ENCODE data around the gene MTERF1. TPM values are rescaled to one million over a fixed set of nuclear protein-coding genes. Genes with fewer than 3 reads are reported as not detected.
"Not testable (repeated sequence)": the region's sequence is repeated elsewhere in the genome, so short reads cannot be mapped to it uniquely, and the experiment has no call there.

The MTERF1 gene
- total RNA-seq, 6 experiments from 2014 or later = 7.4 to 10.2 (median 9.2) TPM

DNA sequence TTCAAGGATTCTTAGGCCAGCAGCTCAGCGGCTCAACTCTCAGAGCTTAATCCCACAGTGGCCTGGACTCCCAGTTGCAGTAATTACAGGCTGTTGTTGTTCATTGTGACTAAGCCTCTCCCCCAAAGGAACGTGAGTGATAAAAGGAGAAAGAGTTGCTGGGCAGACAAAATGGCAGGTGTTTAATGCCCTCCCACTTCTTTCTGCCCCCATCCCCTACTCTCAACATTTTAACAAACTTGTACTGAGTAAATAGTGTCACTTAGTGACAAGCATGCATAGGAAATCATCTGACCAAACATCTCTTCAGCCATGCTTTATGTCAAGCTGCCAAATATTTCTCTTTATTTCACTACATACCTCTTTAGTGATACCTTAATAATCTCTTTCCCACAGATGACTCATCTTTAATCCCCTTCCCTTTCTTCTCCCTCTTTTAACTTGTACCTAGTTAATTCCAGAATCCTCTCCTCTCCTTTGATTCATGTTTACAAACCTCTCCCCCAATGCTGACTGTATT lies 12.4 kb upstream of the MTERF1 start:
- Mint-ChIP-seq H3K4me3 (no peak overlapping the region), H3K4me1 (ENCODE audit: low read depth) (peaks cover 31% of the 10 kb centered on the region), H3K9me3 (peaks cover 7% of the 10 kb centered on the region; the same call in 1 of the 2 replicates), H3K27me3 (ENCODE audit: insufficient read depth) (peaks cover under 1% of the 10 kb centered on the region; the same call in 1 of the 2 replicates), H3K36me3 (ENCODE audit: low read depth) (no peaks in the 10 kb centered on the region), H3K27ac (peak overlapping the region; percentile 68; the same call in 1 of the 2 replicates)
- TF ChIP-seq, protein P1, sequence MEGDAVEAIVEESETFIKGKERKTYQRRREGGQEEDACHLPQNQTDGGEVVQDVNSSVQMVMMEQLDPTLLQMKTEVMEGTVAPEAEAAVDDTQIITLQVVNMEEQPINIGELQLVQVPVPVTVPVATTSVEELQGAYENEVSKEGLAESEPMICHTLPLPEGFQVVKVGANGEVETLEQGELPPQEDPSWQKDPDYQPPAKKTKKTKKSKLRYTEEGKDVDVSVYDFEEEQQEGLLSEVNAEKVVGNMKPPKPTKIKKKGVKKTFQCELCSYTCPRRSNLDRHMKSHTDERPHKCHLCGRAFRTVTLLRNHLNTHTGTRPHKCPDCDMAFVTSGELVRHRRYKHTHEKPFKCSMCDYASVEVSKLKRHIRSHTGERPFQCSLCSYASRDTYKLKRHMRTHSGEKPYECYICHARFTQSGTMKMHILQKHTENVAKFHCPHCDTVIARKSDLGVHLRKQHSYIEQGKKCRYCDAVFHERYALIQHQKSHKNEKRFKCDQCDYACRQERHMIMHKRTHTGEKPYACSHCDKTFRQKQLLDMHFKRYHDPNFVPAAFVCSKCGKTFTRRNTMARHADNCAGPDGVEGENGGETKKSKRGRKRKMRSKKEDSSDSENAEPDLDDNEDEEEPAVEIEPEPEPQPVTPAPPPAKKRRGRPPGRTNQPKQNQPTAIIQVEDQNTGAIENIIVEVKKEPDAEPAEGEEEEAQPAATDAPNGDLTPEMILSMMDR (IDR thresholded peaks at IDR 0.05) = no peak
- peak; percentile 65 for DNase-seq

DNA sequence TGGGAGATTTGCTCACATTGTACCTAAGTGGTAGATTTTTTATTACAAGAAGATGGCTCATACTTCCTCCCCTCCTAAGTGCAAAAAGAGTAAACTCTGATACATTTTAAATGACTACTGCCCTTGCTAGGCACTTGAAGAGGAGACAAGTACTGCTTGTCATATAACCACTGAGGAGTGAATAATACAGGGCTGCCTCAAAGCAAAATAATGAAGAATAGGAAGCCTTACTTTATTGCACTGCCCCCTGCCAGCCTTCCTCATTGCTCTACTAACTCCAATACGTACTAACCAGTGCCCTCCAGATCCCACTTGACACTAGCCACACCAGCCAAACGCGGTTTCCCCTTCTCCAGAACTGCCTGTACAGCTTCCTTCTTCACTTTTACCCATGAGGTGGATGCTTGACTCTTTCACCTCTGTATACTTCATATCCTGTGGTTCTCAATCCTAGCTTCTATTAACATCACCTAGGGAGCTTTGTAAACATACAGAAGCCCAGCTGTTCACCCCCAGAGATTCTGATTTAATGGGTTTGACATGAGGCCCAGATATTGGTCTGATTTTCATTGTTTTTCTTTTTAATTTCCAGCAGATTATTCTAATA lies 11.7 kb upstream of the MTERF1 start:
- TF ChIP-seq, protein P1 (IDR thresholded peaks at IDR 0.05) = no peak
- no peaks in the 10 kb centered on the region; the same call in 1 of the 2 replicates for H3K27me3 Mint-ChIP-seq (ENCODE audit: insufficient read depth)
- peak overlapping the region; percentile 68; the same call in 1 of the 2 replicates for H3K27ac Mint-ChIP-seq
- peaks cover 31% of the 10 kb centered on the region for H3K4me1 Mint-ChIP-seq (ENCODE audit: low read depth)
- H3K4me3 Mint-ChIP-seq = no peak overlapping the region
- H3K36me3 Mint-ChIP-seq (ENCODE audit: low read depth) = no peaks in the 10 kb centered on the region
- peaks cover 8% of the 10 kb centered on the region for H3K9me3 Mint-ChIP-seq
- DNase-seq = no peak

DNA sequence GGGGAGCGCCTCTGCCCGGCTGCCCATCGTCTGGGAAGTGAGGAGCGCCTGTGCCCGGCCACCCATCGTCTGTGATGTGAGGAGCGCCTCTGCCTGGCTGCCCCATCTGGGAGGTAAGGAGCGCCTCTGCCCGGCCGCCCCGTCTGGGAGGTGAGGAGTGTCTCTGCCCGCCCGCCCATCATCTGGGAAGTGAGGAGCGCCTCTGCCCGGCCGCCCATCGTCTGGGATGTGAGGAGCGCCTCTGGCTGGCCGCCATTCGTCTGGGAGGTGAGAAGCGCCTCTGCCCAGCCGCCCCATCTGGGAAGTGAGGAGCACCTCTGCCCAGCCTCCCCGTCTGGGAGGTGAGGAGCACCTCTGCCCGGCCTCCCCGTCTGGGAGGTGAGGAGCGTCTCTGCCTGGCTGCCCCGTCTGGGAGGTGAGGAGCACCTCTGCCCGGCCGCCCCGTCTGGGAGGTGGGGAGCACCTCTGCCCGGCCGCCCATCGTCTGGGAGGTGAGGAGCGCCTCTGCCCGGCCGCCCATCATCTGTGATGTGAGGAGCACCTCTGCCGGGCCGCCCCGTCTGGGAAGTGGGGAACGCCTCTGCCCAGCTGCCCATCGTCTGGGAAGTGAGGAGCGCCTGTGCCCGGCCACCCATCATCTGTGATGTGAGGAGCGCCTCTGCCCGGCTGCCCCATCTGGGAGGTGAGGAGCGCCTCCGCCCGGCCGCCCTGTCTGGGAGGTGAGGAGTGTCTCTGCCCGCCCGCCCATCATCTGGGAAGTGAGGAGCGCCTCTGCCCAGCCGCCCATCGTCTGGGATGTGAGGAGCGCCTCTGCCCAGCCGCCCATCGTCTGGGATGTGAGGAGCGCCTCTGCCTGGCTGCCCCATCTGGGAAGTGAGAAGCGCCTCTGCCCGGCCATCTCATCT lies 8.0 kb upstream of the MTERF1 start:
- DNase-seq; H3K27me3 Mint-ChIP-seq (ENCODE audit: insufficient read depth); H3K4me3 Mint-ChIP-seq; H3K36me3 Mint-ChIP-seq (ENCODE audit: low read depth); H3K27ac Mint-ChIP-seq: not testable (repeated sequence)
- Mint-ChIP-seq H3K4me1 (ENCODE audit: low read depth) (peaks cover 17% of the 10 kb centered on the region), H3K9me3 (peaks cover 11% of the 10 kb centered on the region)

DNA sequence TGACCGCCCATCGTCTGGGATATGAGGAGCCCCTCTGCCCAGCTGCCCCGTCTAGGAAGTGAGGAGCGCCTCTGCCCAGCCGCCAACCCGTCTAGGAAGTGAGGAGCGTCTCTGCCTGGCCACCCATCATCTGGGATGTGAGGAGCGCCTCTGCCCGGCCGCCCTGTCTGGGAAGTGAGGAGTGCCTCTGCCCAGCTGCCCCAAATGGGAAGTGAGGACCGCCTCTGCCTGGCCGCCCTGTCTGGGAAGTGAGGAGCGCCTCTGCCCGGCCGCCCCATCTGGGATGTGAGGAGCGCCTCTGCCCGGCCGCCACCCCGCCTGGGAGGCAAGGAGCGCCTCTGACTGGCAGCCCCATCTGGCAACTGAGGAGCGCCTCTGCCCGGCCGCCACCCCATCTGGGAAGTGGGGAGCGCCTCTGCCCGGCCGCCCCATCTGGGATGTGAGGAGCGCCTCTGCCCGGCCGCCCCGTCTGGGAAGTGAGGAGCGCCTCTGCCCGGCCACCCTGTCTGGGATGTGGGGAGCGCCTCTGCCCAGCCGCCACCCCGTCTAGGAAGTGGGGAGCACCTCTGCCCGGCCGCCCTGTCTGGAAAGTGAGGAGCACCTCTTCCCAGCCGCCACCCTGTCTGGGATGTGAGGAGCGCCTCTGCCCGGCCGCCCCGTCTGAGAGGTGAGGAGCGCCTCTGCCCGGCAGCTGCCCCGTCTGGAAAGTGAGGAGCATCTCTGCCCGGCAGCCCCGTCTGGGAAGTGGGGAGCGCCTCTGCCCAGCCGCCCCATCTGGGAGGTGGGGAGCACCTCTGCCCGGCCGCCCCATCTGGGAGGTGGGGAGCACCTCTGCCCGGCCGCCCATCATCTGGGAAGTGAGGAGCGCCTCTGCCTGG lies 7.1 kb upstream of the MTERF1 start:
- peaks cover 11% of the 10 kb centered on the region for H3K9me3 Mint-ChIP-seq
- H3K4me3 Mint-ChIP-seq; H3K36me3 Mint-ChIP-seq (ENCODE audit: low read depth); H3K27me3 Mint-ChIP-seq (ENCODE audit: insufficient read depth); DNase-seq; H3K4me1 Mint-ChIP-seq (ENCODE audit: low read depth); H3K27ac Mint-ChIP-seq: not testable (repeated sequence)

DNA sequence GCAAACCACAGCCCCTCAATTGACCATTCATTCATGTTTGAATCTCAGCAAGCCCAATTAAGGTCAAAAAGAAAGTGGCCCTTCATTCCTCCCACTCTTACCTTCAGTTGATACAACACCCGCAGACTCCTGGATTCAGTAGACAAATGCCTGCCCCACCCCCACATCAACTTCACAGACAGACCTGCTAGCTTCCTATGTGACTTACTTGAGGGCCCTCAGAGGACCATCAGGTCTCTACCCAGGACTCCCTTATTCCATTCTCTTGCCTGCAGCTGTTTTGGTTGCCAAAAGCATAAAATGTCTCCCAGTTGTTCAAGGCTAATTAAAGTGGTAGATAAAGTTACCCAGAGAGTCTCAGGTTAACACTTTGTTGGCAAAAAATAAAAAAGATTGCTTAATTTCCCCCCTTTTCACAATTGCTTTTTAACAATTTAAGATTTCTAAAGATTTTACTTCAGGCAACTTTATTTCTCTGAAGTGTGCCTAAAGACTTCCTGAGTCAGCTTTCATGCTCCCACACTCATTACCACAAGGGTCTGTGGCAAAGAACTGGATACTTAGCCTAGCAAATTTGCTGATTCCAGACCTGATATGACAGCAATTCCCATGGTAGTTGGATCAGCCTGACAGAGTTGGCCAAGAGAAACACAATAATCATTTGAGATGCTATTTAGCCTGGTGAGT lies 3.3 kb upstream of the MTERF1 start:
- H3K4me1 Mint-ChIP-seq (ENCODE audit: low read depth) = peaks cover 13% of the 10 kb centered on the region
- H3K9me3 Mint-ChIP-seq = peaks cover 4% of the 10 kb centered on the region
- TF ChIP-seq, protein P1 (IDR thresholded peaks at IDR 0.05) = no peak
- no peak overlapping the region for H3K4me3 Mint-ChIP-seq
- no peaks in the 10 kb centered on the region; the same call in 1 of the 2 replicates for H3K27me3 Mint-ChIP-seq (ENCODE audit: insufficient read depth)
- H3K36me3 Mint-ChIP-seq (ENCODE audit: low read depth) = no peaks in the 10 kb centered on the region
- H3K27ac Mint-ChIP-seq = no peak overlapping the region
- peak; percentile 10 for DNase-seq

Measured in HFFc6 (cell line).